HuH-7 (cell line): ENCODE measurements around the gene CSPG4.
"Not testable (repeated sequence)": the region's sequence is repeated elsewhere in the genome, so short reads cannot be mapped to it uniquely, and the experiment has no call there.

Source experiments
- DNase-seq: peaks from one replicate; pipeline ENCODE4 v3.0.0; 2011; ENCODE audit warnings: low spot score

CSPG4 gene

GRCh38 chr15:75648156-75649000 lies 64.3 kb downstream of the CSPG4 start:
- peak; percentile 73 for DNase-seq

GRCh38 chr15:75647370-75648155 lies 65.1 kb downstream of the CSPG4 start, which contains the start of gene SNX33:
SNX33 (plus strand) TSS chr15:75647912; CDS start chr15:75649103, 1,191 bp downstream.
- peak; percentile 97 for DNase-seq

GRCh38 chr15:75646944-75647364 lies 65.7 kb downstream of the CSPG4 start:
- DNase-seq, result peak; percentile 51

GRCh38 chr15:75646112-75646943 lies 66.3 kb downstream of the CSPG4 start:
- no peak for DNase-seq

GRCh38 chr15:75644376-75644775 lies 68.3 kb downstream of the CSPG4 start:
- no peak for DNase-seq

- no peak for DNase-seq
Measured at GRCh38 chr15:75641603-75642002, 71.0 kb downstream of the CSPG4 start.

GRCh38 chr15:75641179-75641503 lies 71.5 kb downstream of the CSPG4 start:
- no peak for DNase-seq

GRCh38 chr15:75640483-75641178 lies 72.0 kb downstream of the CSPG4 start:
- DNase-seq, result peak; percentile 69

GRCh38 chr15:75639709-75640482 lies 72.8 kb downstream of the CSPG4 start, which contains the start of gene IMP3:
IMP3 (minus strand) TSS chr15:75640224; CDS start chr15:75640168, 56 bp downstream.
- DNase-seq, result peak; percentile 98

GRCh38 chr15:75639191-75639708 lies 73.4 kb downstream of the CSPG4 start:
- DNase-seq, result no peak

GRCh38 chr15:75637245-75638009 lies 75.2 kb downstream of the CSPG4 start:
- no peak for DNase-seq

- no peak for DNase-seq
Measured at GRCh38 chr15:75636026-75636425, 76.6 kb downstream of the CSPG4 start.

- not testable (repeated sequence) for DNase-seq
Measured at GRCh38 chr15:75633922-75634321, 78.7 kb downstream of the CSPG4 start.

GRCh38 chr15:75631935-75632334 lies 80.7 kb downstream of the CSPG4 start:
- no peak for DNase-seq

- peak; percentile 95 for DNase-seq
Measured at GRCh38 chr15:75625542-75626347, 86.9 kb downstream of the CSPG4 start, which contains the start of gene SNUPN. SNUPN (minus strand) TSS chr15:75625725; CDS start chr15:75621051, 4,674 bp downstream.
